Stimulated activated CD8-positive, alpha-beta memory T cell treated with anti-CD3 and anti-CD28 coated beads, Interleukin-4, amount 100 ng/mL, for 24 hours (primary cell): Measurements from ENCODE around the gene MAPK4.
"Not testable (repeated sequence)": the region's sequence is repeated elsewhere in the genome, so short reads cannot be mapped to it uniquely, and the experiment has no call there.

ENCODE experiments used
- DNase-seq: peaks from one replicate; pipeline ENCODE4 v3.0.0-alpha.2; 2020; ENCODE audit warnings: low read depth

Gene MAPK4

DNA sequence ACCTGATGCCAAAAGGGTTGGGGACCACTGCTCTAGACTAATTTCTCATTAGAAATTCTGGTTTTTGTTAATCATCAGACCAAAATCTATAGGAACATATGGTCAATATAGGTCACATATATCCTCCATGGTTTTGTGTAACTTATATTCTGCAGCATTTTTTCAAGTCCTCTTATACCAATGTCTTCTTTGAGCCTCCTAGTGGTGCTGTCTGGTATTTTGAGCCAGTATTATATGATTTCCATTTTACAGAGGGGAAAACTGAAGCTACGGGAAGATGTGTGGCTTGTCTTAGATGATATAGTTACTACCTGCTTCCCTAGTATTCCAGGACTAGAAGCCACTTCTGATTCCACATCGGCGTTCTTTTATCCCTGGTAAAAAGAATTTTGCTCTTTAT, 13.8 kb downstream of the MAPK4 start:
- no peak for DNase-seq

DNA sequence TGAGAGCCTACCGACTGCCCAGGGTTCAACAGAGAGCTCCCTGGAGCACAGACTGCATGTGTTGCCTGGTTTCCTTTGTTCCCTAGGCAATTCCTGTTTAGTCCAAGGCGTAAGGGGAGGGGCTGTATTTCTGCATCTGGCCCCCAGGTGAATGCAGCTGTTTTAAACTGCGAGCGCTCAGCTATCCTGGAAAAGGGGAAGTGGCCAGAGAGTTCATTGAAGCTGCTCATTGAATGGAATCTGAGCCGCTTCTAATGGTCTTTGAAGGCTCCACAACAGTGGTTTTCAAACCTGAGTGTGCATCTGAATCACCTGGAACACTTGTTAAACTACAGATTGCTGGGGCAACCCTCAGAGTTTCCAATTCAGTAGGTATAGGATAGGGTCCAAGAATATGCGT, 18.1 kb downstream of the MAPK4 start:
- DNase-seq: no peak

- no peak for DNase-seq
Measured at GRCh38 chr18:50578651-50579050, 18.8 kb downstream of the MAPK4 start.

DNA sequence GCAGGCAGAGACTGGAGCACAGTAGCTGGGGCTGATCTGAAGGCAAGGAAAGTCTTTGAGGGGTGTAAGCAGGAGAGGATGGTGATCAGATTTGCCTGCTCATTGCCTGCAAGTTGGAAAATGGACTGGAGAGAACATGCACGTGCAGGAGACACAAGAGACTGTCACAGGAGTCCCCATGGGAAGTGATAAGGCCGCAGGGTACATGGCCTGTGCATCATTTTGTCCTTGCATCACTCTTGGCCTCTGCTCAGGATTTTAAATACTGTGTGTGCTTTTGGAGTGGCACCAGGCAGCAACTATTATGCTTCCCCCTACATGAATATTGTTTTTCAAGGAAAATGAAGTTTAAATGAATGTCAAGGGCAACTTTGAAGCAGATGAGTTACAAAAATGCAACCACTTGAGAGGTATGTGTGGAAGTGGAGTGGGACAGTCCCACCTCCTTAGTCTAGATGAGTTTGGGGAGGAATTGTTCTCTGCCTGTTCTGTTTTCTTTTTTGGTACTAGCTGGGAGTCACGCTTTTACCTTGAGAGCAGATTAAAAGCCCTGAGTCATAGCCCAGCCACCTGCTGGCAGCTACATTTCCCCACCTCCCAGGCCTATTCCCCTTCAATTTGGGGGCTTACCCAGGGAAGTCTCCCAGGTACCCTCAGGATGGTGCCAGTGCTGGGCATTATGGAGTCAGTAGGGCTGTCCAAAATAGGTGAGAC, 19.3 kb downstream of the MAPK4 start:
- DNase-seq: no peak

GRCh38 chr18:50581517-50581916, 21.6 kb downstream of the MAPK4 start:
- DNase-seq: no peak

- no peak for DNase-seq
Measured at GRCh38 chr18:50582500-50582899, 22.6 kb downstream of the MAPK4 start.

DNA sequence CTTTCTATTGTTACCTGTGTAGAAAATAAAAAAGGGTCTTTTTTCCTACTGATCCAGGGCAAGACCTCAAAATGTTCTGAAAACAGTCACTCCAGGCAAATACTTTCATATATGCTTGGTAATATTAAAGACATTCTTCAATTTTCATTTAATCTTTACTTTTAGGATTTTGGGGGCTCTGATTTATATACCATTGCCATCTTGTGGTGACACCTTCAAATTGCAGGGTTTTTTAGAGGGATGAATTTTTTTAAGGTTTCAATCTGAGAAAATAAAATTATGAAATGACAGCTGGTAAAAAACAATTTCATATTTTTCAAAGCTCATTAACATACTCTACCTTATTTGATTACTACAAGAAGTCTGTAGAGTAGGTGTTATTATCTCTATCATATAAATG, 26.8 kb downstream of the MAPK4 start:
- DNase-seq: no peak

DNA sequence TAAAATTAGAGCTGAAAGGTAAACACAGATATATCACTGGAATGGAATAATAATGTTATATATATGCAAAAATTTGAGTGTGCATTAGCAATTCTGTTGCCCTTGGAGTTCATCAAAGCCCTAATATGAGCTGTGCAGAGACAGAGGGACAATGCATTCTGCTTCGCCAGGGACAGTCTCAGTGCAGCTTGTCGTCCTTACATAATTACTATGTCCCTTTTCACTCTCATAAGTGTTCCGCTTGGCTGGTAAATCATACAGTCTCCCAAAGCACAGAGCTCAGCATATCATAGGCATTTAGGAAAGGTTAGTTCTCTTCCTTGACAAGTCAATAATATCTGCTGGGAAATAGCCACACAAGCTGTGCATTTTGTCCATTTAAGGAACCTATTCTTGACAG, 30.7 kb downstream of the MAPK4 start:
- no peak for DNase-seq

- no peak for DNase-seq
Measured at GRCh38 chr18:50594012-50594411, 34.1 kb downstream of the MAPK4 start.

DNA sequence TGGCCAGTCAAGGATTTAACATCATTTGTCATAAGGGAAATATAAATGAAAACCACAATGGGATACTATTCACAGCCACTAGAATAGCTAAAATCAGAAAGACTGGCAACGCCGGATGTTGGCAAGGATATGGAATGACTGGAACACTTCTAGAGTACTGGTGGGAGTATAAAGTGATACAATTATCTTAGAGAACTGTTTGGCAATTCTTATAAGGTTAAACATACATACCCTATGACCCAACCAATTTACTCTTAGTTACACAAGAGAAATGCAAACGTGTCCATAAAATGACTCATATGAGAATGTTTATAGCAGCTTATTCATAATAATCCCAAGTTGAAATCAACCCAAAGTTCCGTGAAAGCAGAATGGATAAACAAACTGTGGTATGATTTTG, 35.1 kb downstream of the MAPK4 start:
- DNase-seq: no peak

DNA sequence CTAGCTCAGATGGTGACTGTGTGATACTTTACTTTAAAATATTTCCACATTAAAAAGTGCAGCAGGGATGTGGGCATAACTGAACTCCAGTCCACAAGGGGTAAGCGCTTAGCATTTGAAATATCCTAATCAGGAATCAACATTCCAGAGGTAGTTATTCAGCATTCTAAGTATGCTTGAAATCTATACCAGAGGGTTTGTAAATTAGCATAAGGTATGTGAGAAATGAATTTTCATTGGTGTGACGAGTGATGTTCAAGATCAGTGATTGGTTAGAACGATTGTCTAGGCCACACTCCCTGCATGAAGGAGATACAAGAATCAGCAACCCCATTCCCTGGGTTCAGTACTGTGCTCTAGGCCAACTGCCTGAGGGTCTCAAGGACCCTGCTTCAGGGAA, 42.6 kb downstream of the MAPK4 start:
- no peak for DNase-seq

GRCh38 chr18:50606609-50607008, 46.7 kb downstream of the MAPK4 start:
- DNase-seq: no peak

- DNase-seq: no peak
Measured at GRCh38 chr18:50607378-50607926, 47.6 kb downstream of the MAPK4 start.

DNA sequence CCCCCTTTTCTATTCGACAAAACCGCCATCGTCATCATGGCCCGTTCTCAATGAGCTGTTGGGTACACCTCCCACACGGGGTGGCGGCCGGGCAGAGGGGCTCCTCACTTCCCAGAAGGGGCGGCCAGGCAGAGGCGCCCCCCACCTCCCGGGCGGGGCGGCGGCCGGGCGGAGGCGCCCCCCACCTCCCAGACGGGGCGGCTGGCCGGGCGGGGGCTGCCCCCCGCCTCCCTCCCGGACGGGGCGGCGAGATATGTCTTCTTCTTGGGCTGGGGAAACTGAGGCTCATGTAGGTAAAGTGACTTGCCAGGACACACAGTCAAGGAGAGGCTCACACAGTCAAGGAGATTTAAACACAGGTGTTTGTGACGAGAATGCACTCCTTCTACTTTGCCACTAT, 49.3 kb downstream of the MAPK4 start:
- DNase-seq: not testable (repeated sequence)

GRCh38 chr18:50610349-50610748, 50.5 kb downstream of the MAPK4 start:
- no peak for DNase-seq

- no peak for DNase-seq
Measured at GRCh38 chr18:50611529-50611941, 51.6 kb downstream of the MAPK4 start.

DNA sequence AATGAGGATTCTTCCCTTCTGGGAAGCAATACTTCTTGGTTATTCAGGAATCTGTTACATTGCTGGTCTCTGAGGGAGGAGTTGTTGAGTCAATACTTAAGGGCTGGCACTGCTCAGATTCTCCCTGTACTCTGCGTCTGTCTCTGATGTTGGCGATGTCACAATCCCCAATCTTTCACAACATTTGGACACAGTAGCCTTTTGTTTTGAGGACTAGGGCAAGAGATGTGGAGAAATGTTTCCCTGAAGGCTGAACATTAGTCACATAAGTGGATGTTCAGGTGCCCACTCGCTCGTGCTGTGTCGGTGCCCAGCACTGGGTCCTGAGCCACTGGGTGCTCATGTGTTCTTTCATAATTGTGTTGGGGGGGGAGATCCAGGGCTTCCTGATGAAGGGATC, 55.0 kb downstream of the MAPK4 start:
- DNase-seq: no peak

- DNase-seq: no peak
Measured at GRCh38 chr18:50616484-50617048, 56.7 kb downstream of the MAPK4 start.

- DNase-seq: no peak
Measured at GRCh38 chr18:50619861-50620275, 60.0 kb downstream of the MAPK4 start.

GRCh38 chr18:50620319-50620718, 60.4 kb downstream of the MAPK4 start:
- no peak for DNase-seq

GRCh38 chr18:50621366-50621765, 61.5 kb downstream of the MAPK4 start:
- no peak for DNase-seq

- DNase-seq: no peak
Measured at GRCh38 chr18:50622320-50622719, 62.4 kb downstream of the MAPK4 start.

- DNase-seq: no peak
Measured at GRCh38 chr18:50622865-50623393, 63.0 kb downstream of the MAPK4 start.
